Panc1 (cell line): Measurements from ENCODE around the gene PUSL1. TPM values are rescaled to one million over a fixed set of nuclear protein-coding genes. Genes with fewer than 3 reads are reported as not detected.

Experiments used
- ATAC-seq: fragments of 200-7000 bp; cut with Tn5 transposase; 2 replicates; pipeline ENCODE4 v1.9.1; 2020; ENCODE audit warnings: mild to moderate bottlenecking, moderate library complexity
- BruUV-seq: library from RNA; stranded (reverse); fragments of 400-500 nt; replicated peaks from 2 replicates; lab custom pipeline; 2021; lab: Mats Ljungman, UMichigan
- CTCF ChIA-PET: fragments of 300-600 bp; sonication (Branson Sonifier 250); formaldehyde crosslinking; loops from one replicate; lab custom pipeline; 2022; ENCODE audit warnings: antibody characterized with exemption; lab: Charles Lee
- POLR2A ChIA-PET: fragments of 300-600 bp; sonication (Branson Sonifier 250); formaldehyde crosslinking; loops from one replicate; lab custom pipeline; 2022; ENCODE audit warnings: antibody characterized with exemption; lab: Charles Lee
- DNase-seq: peaks from one replicate; pipeline ENCODE4 v3.0.0-alpha.2; 2010; ENCODE audit warnings: low read depth, low spot score
- H3K27ac ChIP-seq: 2 replicates; pipeline ENCODE4 v1.5.1; 2011; ENCODE audit warnings: mild to moderate bottlenecking, low read length, inconsistent platforms
- H3K27me3 ChIP-seq: fragments of 200-500 bp; sonication (Bioruptor generic); 2 replicates; pipeline ENCODE4 v1.6.0; 2014; ENCODE audit warnings: low read length, inconsistent platforms; ENCODE audit not compliant: control insufficient read depth, insufficient read depth
- H3K36me3 ChIP-seq: fragments of 200-500 bp; sonication (Bioruptor generic); 2 replicates; pipeline ENCODE4 v1.5.1; 2014; ENCODE audit warnings: inconsistent platforms, mild to moderate bottlenecking, low read length, moderate library complexity; ENCODE audit not compliant: control insufficient read depth, insufficient read depth
- H3K4me1 ChIP-seq: 2 replicates; pipeline ENCODE4 v1.5.1; 2011; ENCODE audit warnings: inconsistent platforms, mild to moderate bottlenecking, low read length, moderate library complexity; ENCODE audit not compliant: control insufficient read depth, insufficient read depth
- H3K4me3 ChIP-seq, 2 experiments: 2 replicates each; pipeline ENCODE4 v1.5.1; 2011 to 2012; ENCODE audit warnings: low read depth in 2 of 2, low read length in 2 of 2, mild to moderate bottlenecking in 2 of 2, inconsistent platforms in 1 of 2, moderate library complexity in 1 of 2
- H3K9me3 ChIP-seq: fragments of 200-500 bp; sonication (Bioruptor generic); 2 replicates; pipeline ENCODE4 v1.5.1; 2014; ENCODE audit warnings: low read depth, mild to moderate bottlenecking, inconsistent platforms, low read length, moderate library complexity; ENCODE audit not compliant: control insufficient read depth, insufficient read depth
- CTCF ChIP-seq: fragments of 450-650 bp; IDR thresholded peaks from 2 replicates; pipeline ENCODE4 v1.5.1; 2017; ENCODE audit warnings: mild to moderate bottlenecking
- POLR2AphosphoS5 ChIP-seq: IDR thresholded peaks from 2 replicates; pipeline ENCODE4 v1.6.1; 2012; ENCODE audit warnings: mild to moderate bottlenecking, low read depth, low read length, moderate library complexity
- REST ChIP-seq, 2 experiments: IDR thresholded peaks; 2 replicates each; pipeline ENCODE4 v1.6.1; 2011 to 2012; ENCODE audit warnings: low read depth in 2 of 2, control low read depth in 1 of 2, low read length in 1 of 2, mild to moderate bottlenecking in 1 of 2, moderate library complexity in 1 of 2; ENCODE audit not compliant: insufficient read depth in 1 of 2
- SIN3A ChIP-seq: IDR thresholded peaks from 2 replicates; pipeline ENCODE4 v1.6.1; 2012; ENCODE audit warnings: low read depth, mild to moderate bottlenecking, low read length, moderate library complexity, borderline replicate concordance; ENCODE audit not compliant: insufficient read depth
- TCF7L2 ChIP-seq: IDR thresholded peaks from 2 replicates; pipeline ENCODE4 v1.6.1; 2011; ENCODE audit warnings: mild to moderate bottlenecking, low read depth, low read length, inconsistent platforms
- in situ Hi-C: cut with HindIII; loops from 2 replicates; pipeline ENCODE4 v1.10.0; 2016; ENCODE audit warnings: low sequenced_read_pairs, low pct_unique_long_range_greater_than_20kb
- intact Hi-C: fragments of 100-400 bp; cut with micrococcal nuclease; formaldehyde crosslinking; loops from one replicate; pipeline ENCODE4 v1.10.0; 2022; ENCODE audit not compliant: unreplicated experiment
- total RNA-seq: library from RNA; stranded (reverse); gene quantifications from one replicate; pipeline ENCODE4 v1.2.1, GENCODE V29; 2021; ENCODE audit not compliant: unreplicated experiment

PUSL1 gene
- total RNA-seq, 1 experiment from 2014 or later = 46.9 TPM

DNA sequence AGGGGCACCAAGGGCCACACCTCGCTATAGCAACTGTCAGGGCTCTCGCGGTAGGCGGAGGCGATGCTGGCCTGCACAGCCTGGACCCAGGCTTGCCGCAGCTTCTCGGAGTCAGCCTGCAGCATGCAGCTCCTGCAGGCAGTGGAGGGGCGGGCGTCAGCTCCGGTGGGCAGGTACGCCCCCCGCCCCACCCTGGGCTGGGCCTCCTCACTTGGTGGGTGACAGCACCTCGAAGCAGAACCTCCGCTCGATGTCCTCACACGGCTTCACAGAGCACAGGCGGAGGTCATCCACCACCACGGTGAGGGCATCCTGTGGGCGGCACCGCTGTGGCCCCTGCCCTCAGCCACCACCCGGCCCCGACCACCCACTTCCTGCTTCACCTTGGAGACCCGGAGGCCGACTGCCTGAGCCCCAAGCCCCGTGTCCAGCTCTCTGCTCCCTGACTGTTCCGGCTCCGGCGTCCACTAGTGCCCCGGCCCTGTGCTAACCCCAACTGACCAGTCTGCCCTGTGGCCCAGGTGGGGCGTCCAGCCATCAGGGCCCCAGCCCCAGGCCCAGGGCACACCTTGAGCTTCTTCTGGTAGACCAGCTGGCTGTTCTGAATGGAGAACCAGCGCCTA is 10.5 kb upstream of the PUSL1 start (continued):
- TF ChIP-seq POLR2AphosphoS5 = no peak

- Histone ChIP-seq H3K9me3 (no peaks in the 10 kb centered on the region), H3K27me3 (no peaks in the 10 kb centered on the region), H3K4me3 (no peak overlapping the region), H3K27ac (no peak overlapping the region), H3K4me1 (peaks cover 5% of the 10 kb centered on the region), H3K36me3 (no peaks in the 10 kb centered on the region)
- in situ Hi-C loops = no loop called here
- ATAC-seq = no peak
- no peak for TF ChIP-seq CTCF
- no peak for TF ChIP-seq POLR2AphosphoS5
- peak; percentile 92 to 93 for TF ChIP-seq REST (IDR thresholded peaks at IDR 0.05; ENCODE audit: insufficient read depth in 1 of 2, low read depth in 2 of 2, low read length in 1 of 2)
- no peak for TF ChIP-seq TCF7L2
- TF ChIP-seq SIN3A = no peak
- DNase-seq = no peak
- ChIA-PET CTCF (no interaction called here), POLR2A (no interaction called here)
- intact Hi-C loops = no loop called here
- no TSS peak for BruUV-seq
Measured at GRCh38 chr1:1298861-1299685, 9.3 kb upstream of the PUSL1 start.

DNA sequence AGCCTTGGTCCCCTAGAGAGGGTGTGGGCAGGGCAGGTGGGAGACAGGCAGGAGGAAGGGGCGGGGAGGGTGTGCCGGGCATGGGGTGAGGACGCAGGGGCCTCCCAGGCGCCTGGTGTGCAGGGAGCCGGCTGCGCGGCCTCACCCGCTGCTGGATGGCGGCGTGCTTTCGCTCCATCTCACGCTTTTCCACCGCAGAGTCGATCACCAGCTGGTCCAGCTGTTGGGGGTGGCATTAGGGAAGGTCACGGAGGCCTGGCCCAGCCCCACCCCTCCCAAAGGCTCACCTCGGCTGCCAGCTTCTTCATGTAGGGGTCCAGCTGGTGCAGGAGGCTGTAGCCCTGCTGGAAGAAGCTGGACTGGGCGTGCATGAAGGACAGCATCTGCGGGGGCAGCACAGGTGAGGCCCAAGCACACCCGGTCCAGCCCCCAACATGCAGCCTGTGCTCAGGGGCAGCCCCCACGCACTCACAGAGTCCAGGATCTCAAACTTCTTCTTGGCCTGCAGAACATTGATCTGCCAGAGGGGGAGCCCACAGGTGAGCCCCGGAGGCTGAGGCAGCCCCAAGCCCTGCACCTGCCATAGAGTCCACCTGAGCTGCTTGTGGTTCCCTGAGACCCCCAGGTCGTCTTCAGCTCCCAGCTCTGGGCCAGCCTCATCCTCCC is 8.6 kb upstream of the PUSL1 start:
- Histone ChIP-seq H3K36me3 (no peaks in the 10 kb centered on the region), H3K9me3 (no peaks in the 10 kb centered on the region), H3K4me3 (no peak overlapping the region), H3K27ac (no peak overlapping the region), H3K27me3 (no peaks in the 10 kb centered on the region), H3K4me1 (peaks cover 12% of the 10 kb centered on the region)
- intact Hi-C loops (no loop called here), in situ Hi-C loops (no loop called here)
- ChIA-PET POLR2A (no interaction called here), CTCF (interaction anchor here (0.6 to 0.9 kb wide), 2 partner anchors 8 to 9 kb away, joined by 3 to 4 read pairs; no protein-coding TSS in a partner anchor)
- no TSS peak for BruUV-seq
- no peak for DNase-seq
- ATAC-seq = peak; percentile 40; the same call in 1 of the 2 replicates
- TF ChIP-seq SIN3A (no peak), REST (IDR thresholded peaks at IDR 0.05; ENCODE audit: insufficient read depth in 1 of 2, low read depth in 2 of 2, low read length in 1 of 2) (0 out of 4 replicates have a peak, but pooled peaks of 1 of the 2 experiments have one; percentile 18), TCF7L2 (no peak), CTCF (peak; percentile 76), POLR2AphosphoS5 (no peak)
